ENCODE results near the gene STARD13.
"Not testable (repeated sequence)": the region's sequence is repeated elsewhere in the genome, so short reads cannot be mapped to it uniquely, and the experiment has no call there.

Gene STARD13

DNA sequence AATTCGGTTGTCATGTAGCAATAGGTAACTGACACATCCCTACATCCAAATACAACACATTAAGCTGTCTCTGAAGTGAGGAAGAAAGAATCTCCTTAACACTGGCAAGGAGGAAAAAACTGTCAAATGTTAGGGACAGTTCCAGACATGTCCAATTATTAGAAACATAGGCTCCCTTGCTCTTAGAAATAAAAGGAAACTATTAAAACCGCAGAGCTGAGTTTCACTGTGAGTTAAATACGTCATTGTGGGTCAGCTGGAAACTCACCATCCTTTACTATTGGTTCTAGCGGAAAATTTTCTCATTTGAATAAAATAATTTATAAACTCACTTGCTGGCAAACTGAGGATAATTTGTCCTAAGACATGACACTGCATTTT lies 40.7 kb downstream of the STARD13 start:
- Histone ChIP-seq H3K36me3 (ENCODE audit: low read length) (no peaks in the 10 kb centered on the region), H3K4me2 (ENCODE audit: low read depth, low read length, poor library complexity, severe bottlenecking) (no peak overlapping the region), H3K9me3 (ENCODE audit: insufficient read depth, low read length) (peaks cover 3% of the 10 kb centered on the region; the same call in 1 of the 2 replicates), H3K27ac (ENCODE audit: low read depth, low read length) (no peak overlapping the region), H3K4me3 (ENCODE audit: insufficient read depth, low read length, poor library complexity, severe bottlenecking) (no peak overlapping the region), H3K9ac (ENCODE audit: low read length) (no peak overlapping the region), H3K79me2 (ENCODE audit: insufficient read depth, low read length) (no peaks in the 10 kb centered on the region), H3K9me2 (replicated peaks; ENCODE audit: insufficient read depth, low read length) (no peaks in the 10 kb centered on the region), H3K27me3 (ENCODE audit: low read length) (no peaks in the 10 kb centered on the region), H4K20me1 (ENCODE audit: low read depth, low read length) (no peaks in the 10 kb centered on the region), H3F3A (ENCODE audit: insufficient read depth) (no peaks in the 10 kb centered on the region), H2AFZ (ENCODE audit: low read depth, low read length, severe bottlenecking) (no peak overlapping the region)
- TF ChIP-seq EZH2phosphoT487 (conservative IDR thresholded peaks at IDR 0.05; ENCODE audit: low read length) = no peak
- TF ChIP-seq, protein P1, sequence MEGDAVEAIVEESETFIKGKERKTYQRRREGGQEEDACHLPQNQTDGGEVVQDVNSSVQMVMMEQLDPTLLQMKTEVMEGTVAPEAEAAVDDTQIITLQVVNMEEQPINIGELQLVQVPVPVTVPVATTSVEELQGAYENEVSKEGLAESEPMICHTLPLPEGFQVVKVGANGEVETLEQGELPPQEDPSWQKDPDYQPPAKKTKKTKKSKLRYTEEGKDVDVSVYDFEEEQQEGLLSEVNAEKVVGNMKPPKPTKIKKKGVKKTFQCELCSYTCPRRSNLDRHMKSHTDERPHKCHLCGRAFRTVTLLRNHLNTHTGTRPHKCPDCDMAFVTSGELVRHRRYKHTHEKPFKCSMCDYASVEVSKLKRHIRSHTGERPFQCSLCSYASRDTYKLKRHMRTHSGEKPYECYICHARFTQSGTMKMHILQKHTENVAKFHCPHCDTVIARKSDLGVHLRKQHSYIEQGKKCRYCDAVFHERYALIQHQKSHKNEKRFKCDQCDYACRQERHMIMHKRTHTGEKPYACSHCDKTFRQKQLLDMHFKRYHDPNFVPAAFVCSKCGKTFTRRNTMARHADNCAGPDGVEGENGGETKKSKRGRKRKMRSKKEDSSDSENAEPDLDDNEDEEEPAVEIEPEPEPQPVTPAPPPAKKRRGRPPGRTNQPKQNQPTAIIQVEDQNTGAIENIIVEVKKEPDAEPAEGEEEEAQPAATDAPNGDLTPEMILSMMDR (IDR thresholded peaks at IDR 0.05; ENCODE audit: insufficient read depth, low read length, poor library complexity, severe bottlenecking) = no peak

- H3K9me3 ChIP-seq (ENCODE audit: insufficient read depth, low read length) = peaks cover 5% of the 10 kb centered on the region; the same call in 1 of the 2 replicates
- H4K20me1 ChIP-seq (ENCODE audit: low read depth, low read length) = no peaks in the 10 kb centered on the region
- no peaks in the 10 kb centered on the region for H3K27me3 ChIP-seq (ENCODE audit: low read length)
- no peak overlapping the region for H3K4me2 ChIP-seq (ENCODE audit: low read depth, low read length, poor library complexity, severe bottlenecking)
- H3K9ac ChIP-seq (ENCODE audit: low read length) = no peak overlapping the region
- no peaks in the 10 kb centered on the region for H3K9me2 ChIP-seq (replicated peaks; ENCODE audit: insufficient read depth, low read length)
- no peak overlapping the region for H2AFZ ChIP-seq (ENCODE audit: low read depth, low read length, severe bottlenecking)
- H3K36me3 ChIP-seq (ENCODE audit: low read length) = no peaks in the 10 kb centered on the region
- no peak overlapping the region for H3K4me3 ChIP-seq (ENCODE audit: insufficient read depth, low read length, poor library complexity, severe bottlenecking)
- no peaks in the 10 kb centered on the region for H3K79me2 ChIP-seq (ENCODE audit: insufficient read depth, low read length)
- H3F3A ChIP-seq (ENCODE audit: insufficient read depth) = no peaks in the 10 kb centered on the region
- TF ChIP-seq, protein P1 (IDR thresholded peaks at IDR 0.05; ENCODE audit: insufficient read depth, low read length, poor library complexity, severe bottlenecking) = no peak
- no peak for TF ChIP-seq EZH2phosphoT487 (conservative IDR thresholded peaks at IDR 0.05; ENCODE audit: low read length)
- no peak overlapping the region for H3K27ac ChIP-seq (ENCODE audit: low read depth, low read length)
Measured at GRCh38 chr13:33244210-33244906, 41.2 kb downstream of the STARD13 start.

DNA sequence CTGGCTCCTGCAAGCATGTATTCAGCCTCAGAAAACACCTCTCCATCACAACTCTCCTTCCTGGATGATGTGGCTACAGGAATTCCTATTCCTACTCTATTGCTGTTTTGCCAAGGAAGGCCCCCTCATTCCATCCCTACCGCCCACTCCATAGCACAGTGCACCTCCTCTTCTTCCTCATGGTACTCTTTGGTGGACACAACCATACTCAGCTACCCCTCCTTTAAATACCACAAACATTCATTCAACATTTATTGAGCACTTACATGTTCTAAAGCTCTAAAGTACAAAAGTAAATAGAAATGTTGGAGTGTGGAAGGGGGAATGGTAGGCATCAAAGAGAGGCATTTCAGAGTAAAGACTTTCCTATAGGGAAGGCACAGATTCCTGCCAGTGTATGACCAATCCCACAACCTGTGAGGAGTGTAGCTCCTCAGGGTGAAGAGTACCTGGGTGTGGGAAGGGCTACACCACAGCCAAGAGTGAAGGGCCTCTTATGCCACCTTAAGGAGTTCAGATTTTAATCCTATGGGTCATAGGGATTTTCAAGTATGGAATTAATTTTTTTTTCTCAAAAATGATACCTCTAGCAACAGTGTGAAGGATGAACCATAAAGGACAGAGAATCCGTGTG lies 42.5 kb downstream of the STARD13 start:
- Histone ChIP-seq H3K4me2 (ENCODE audit: low read depth, low read length, poor library complexity, severe bottlenecking) (no peak overlapping the region), H3K27me3 (ENCODE audit: low read length) (no peaks in the 10 kb centered on the region), H3K36me3 (ENCODE audit: low read length) (no peaks in the 10 kb centered on the region), H3K4me3 (ENCODE audit: insufficient read depth, low read length, poor library complexity, severe bottlenecking) (no peak overlapping the region), H3K9me3 (ENCODE audit: insufficient read depth, low read length) (peaks cover 5% of the 10 kb centered on the region; the same call in 1 of the 2 replicates), H3K27ac (ENCODE audit: low read depth, low read length) (no peak overlapping the region), H3K9me2 (replicated peaks; ENCODE audit: insufficient read depth, low read length) (no peaks in the 10 kb centered on the region), H3K9ac (ENCODE audit: low read length) (no peak overlapping the region), H2AFZ (ENCODE audit: low read depth, low read length, severe bottlenecking) (no peak overlapping the region), H3F3A (ENCODE audit: insufficient read depth) (no peaks in the 10 kb centered on the region), H3K79me2 (ENCODE audit: insufficient read depth, low read length) (no peaks in the 10 kb centered on the region), H4K20me1 (ENCODE audit: low read depth, low read length) (no peaks in the 10 kb centered on the region)
- TF ChIP-seq, protein P1 (IDR thresholded peaks at IDR 0.05; ENCODE audit: insufficient read depth, low read length, poor library complexity, severe bottlenecking) = no peak
- TF ChIP-seq EZH2phosphoT487 (conservative IDR thresholded peaks at IDR 0.05; ENCODE audit: low read length) = no peak

DNA sequence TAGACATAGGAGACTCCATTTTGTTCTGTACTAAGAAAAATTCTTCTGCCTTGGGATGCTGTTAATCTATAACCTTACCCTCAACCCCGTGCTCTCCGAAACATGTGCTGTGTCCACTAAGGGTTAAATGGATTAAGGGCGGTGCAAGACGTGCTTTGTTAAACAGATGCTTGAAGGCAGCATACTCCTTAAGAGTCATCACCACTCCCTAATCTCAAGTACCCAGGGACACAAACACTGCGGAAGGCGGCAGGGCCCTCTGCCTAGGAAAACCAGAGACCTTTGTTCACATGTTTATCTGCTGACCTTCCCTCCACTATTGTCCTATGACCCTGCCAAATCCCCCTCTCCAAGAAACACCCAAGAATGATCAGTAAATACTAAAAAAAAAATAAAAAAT lies 43.2 kb downstream of the STARD13 start:
- not testable (repeated sequence) for H3K4me2 ChIP-seq (ENCODE audit: low read depth, low read length, poor library complexity, severe bottlenecking); H3K36me3 ChIP-seq (ENCODE audit: low read length); H3K27ac ChIP-seq (ENCODE audit: low read depth, low read length); H4K20me1 ChIP-seq (ENCODE audit: low read depth, low read length); H3K9me2 ChIP-seq (replicated peaks; ENCODE audit: insufficient read depth, low read length); H3K4me3 ChIP-seq (ENCODE audit: insufficient read depth, low read length, poor library complexity, severe bottlenecking); H3K27me3 ChIP-seq (ENCODE audit: low read length); H3K9ac ChIP-seq (ENCODE audit: low read length); H3F3A ChIP-seq (ENCODE audit: insufficient read depth); H2AFZ ChIP-seq (ENCODE audit: low read depth, low read length, severe bottlenecking); H3K79me2 ChIP-seq (ENCODE audit: insufficient read depth, low read length); H3K9me3 ChIP-seq (ENCODE audit: insufficient read depth, low read length)
